ENCODE data around the gene OIT3. TPM values are rescaled to one million over a fixed set of nuclear protein-coding genes. Genes with fewer than 3 reads are reported as not detected.
"Not testable (repeated sequence)": the region's sequence is repeated elsewhere in the genome, so short reads cannot be mapped to it uniquely, and the experiment has no call there.

Gene OIT3
- polyA plus RNA-seq, 2 donors = 0.04 TPM; not detected in 1

DNA sequence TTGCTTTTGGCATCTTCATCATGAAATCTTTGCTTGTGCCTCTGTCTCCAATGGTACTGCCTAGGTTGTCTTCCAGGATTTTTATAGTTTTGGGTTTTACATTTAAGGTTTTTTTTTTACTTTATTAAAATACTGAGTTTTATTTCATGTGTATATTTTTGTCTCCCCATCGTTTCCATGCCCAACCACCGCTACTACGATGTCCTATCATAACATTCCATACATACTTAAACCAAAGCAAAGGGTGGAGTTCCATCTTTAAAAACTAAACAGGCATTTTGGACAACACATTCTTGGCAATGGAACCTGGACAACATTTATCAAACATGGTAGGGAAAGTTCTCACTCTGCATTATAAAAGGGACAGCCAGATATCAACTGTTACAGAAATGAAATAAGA, 23.7 kb downstream of the OIT3 start:
- not testable (repeated sequence) for H3K4me1 ChIP-seq (ENCODE audit: control insufficient read depth in 2 of 2, insufficient read depth in 2 of 2, low read length in 1 of 2); H3K27ac ChIP-seq (ENCODE audit: low read depth in 2 of 2, low read length in 1 of 2); H3K27me3 ChIP-seq (ENCODE audit: control insufficient read depth in 1 of 2, insufficient read depth in 2 of 2, low read length in 2 of 2); H3K36me3 ChIP-seq (ENCODE audit: control insufficient read depth in 2 of 2, insufficient read depth in 2 of 2, low read length in 1 of 2); H3K9me3 ChIP-seq (ENCODE audit: control insufficient read depth in 2 of 2, insufficient read depth in 1 of 2, low read depth in 1 of 2, low read length in 1 of 2); H3K4me3 ChIP-seq (ENCODE audit: low read depth in 1 of 2, low read length in 2 of 2)
- 72 to 73% methylated on average over 3 of the region's 3 CpGs for WGBS, 2 donors

DNA sequence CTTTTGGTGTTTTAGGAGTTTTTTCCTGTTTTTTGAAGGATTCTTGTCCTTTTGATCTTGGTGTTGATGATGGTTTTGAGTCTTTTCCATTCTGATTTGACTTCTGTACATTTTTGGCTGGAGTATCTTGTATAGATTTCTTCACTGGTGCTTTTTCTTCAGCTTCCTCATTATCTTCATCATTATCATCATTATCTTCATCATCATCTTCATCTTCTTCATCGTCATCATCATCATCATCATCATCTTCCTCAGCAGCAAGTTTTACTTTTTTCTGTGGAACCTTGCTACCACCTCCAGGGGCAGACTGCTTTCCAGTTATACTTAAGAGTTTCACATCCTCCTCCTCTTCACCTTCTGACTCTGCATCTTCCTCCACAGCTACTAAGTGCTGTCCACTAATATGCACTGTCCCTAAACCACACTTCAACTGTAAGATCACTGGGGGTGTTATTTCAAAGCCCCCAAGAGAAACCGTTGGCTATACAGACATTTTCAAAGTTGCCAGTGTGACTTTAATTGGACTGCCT, 24.3 kb downstream of the OIT3 start:
- WGBS, 2 donors = 77 to 79% methylated on average over 2 of the region's 2 CpGs
- not testable (repeated sequence) for H3K27me3 ChIP-seq (ENCODE audit: control insufficient read depth in 1 of 2, insufficient read depth in 2 of 2, low read length in 2 of 2); H3K27ac ChIP-seq (ENCODE audit: low read depth in 2 of 2, low read length in 1 of 2); H3K36me3 ChIP-seq (ENCODE audit: control insufficient read depth in 2 of 2, insufficient read depth in 2 of 2, low read length in 1 of 2); H3K4me3 ChIP-seq (ENCODE audit: low read depth in 1 of 2, low read length in 2 of 2); H3K9me3 ChIP-seq (ENCODE audit: control insufficient read depth in 2 of 2, insufficient read depth in 1 of 2, low read depth in 1 of 2, low read length in 1 of 2); H3K4me1 ChIP-seq (ENCODE audit: control insufficient read depth in 2 of 2, insufficient read depth in 2 of 2, low read length in 1 of 2)

DNA sequence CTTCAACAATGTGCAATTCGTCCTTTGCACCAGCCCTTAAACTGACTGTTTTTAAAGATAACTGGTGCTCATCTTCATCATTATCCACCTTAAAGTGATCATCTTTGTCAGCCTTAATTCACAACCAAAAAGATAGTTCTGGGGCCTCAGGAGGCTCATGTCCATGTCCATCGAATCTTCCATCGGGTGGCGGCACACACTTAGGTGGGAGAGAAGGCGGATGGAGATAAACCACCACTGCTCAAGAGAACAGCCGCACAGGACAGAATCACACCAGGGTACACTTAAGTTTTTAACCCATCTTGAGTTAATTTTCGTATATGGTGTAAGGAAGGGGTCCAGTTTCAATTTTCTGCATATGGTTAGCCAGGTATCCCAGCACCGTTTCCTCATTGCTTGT, 24.8 kb downstream of the OIT3 start:
- no peaks in the 10 kb centered on the region for H3K9me3 ChIP-seq (ENCODE audit: control insufficient read depth in 2 of 2, insufficient read depth in 1 of 2, low read depth in 1 of 2, low read length in 1 of 2)
- no peaks in the 10 kb centered on the region for H3K27me3 ChIP-seq (ENCODE audit: control insufficient read depth in 1 of 2, insufficient read depth in 2 of 2, low read length in 2 of 2)
- no peaks in the 10 kb centered on the region for H3K36me3 ChIP-seq (ENCODE audit: control insufficient read depth in 2 of 2, insufficient read depth in 2 of 2, low read length in 1 of 2)
- no peak overlapping the region for H3K4me3 ChIP-seq (ENCODE audit: low read depth in 1 of 2, low read length in 2 of 2)
- 91% methylated on average over 8 of the region's 8 CpGs for WGBS, 2 donors
- H3K4me1 ChIP-seq (ENCODE audit: control insufficient read depth in 2 of 2, insufficient read depth in 2 of 2, low read length in 1 of 2) = no peaks in the 10 kb centered on the region
- H3K27ac ChIP-seq (ENCODE audit: low read depth in 2 of 2, low read length in 1 of 2) = no peak overlapping the region

- H3K9me3 ChIP-seq (ENCODE audit: control insufficient read depth in 2 of 2, insufficient read depth in 1 of 2, low read depth in 1 of 2, low read length in 1 of 2); H3K4me1 ChIP-seq (ENCODE audit: control insufficient read depth in 2 of 2, insufficient read depth in 2 of 2, low read length in 1 of 2); H3K27ac ChIP-seq (ENCODE audit: low read depth in 2 of 2, low read length in 1 of 2); H3K36me3 ChIP-seq (ENCODE audit: control insufficient read depth in 2 of 2, insufficient read depth in 2 of 2, low read length in 1 of 2); H3K4me3 ChIP-seq (ENCODE audit: low read depth in 1 of 2, low read length in 2 of 2); H3K27me3 ChIP-seq (ENCODE audit: control insufficient read depth in 1 of 2, insufficient read depth in 2 of 2, low read length in 2 of 2): not testable (repeated sequence)
- WGBS, 2 donors = 88 to 97% methylated on average over 1 of the region's 1 CpG
These were observed 27.7 kb downstream of the OIT3 start for GRCh38 chr10:72921147-72921683.

DNA sequence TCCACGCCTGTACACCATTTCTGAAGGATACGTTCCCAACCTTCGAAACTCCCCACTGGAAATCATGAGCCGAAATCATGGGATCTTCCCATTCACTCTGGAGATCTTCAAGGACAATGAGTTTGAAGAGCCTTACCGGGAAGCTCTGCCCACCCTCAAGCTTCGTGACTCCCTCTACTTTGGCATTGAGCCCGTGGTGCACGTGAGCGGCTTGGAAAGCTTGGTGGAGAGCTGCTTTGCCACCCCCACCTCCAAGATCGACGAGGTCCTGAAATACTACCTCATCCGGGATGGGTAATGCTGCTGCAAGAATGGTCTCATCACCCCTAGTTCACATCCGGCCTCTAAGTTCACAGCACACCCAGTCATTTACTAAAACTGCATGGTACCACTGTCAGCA, 30.8 kb downstream of the OIT3 start:
- no peaks in the 10 kb centered on the region for H3K27me3 ChIP-seq (ENCODE audit: control insufficient read depth in 1 of 2, insufficient read depth in 2 of 2, low read length in 2 of 2)
- H3K36me3 ChIP-seq (ENCODE audit: control insufficient read depth in 2 of 2, insufficient read depth in 2 of 2, low read length in 1 of 2) = no peaks in the 10 kb centered on the region
- no peak overlapping the region for H3K27ac ChIP-seq (ENCODE audit: low read depth in 2 of 2, low read length in 1 of 2)
- 95 to 96% methylated on average over 13 of the region's 13 CpGs for WGBS, 2 donors
- H3K4me3 ChIP-seq (ENCODE audit: low read depth in 1 of 2, low read length in 2 of 2) = no peak overlapping the region
- no peaks in the 10 kb centered on the region for H3K9me3 ChIP-seq (ENCODE audit: control insufficient read depth in 2 of 2, insufficient read depth in 1 of 2, low read depth in 1 of 2, low read length in 1 of 2)
- no peaks in the 10 kb centered on the region for H3K4me1 ChIP-seq (ENCODE audit: control insufficient read depth in 2 of 2, insufficient read depth in 2 of 2, low read length in 1 of 2)

GRCh38 chr10:72925951-72926465, 32.5 kb downstream of the OIT3 start:
- no peaks in the 10 kb centered on the region for H3K9me3 ChIP-seq (ENCODE audit: control insufficient read depth in 2 of 2, insufficient read depth in 1 of 2, low read depth in 1 of 2, low read length in 1 of 2)
- H3K27ac ChIP-seq (ENCODE audit: low read depth in 2 of 2, low read length in 1 of 2) = no peak overlapping the region
- H3K4me3 ChIP-seq (ENCODE audit: low read depth in 1 of 2, low read length in 2 of 2) = no peak overlapping the region
- no peaks in the 10 kb centered on the region for H3K4me1 ChIP-seq (ENCODE audit: control insufficient read depth in 2 of 2, insufficient read depth in 2 of 2, low read length in 1 of 2)
- H3K27me3 ChIP-seq (ENCODE audit: control insufficient read depth in 1 of 2, insufficient read depth in 2 of 2, low read length in 2 of 2) = no peaks in the 10 kb centered on the region
- H3K36me3 ChIP-seq (ENCODE audit: control insufficient read depth in 2 of 2, insufficient read depth in 2 of 2, low read length in 1 of 2) = no peaks in the 10 kb centered on the region
- WGBS, 2 donors = 87 to 92% methylated on average over 3 of the region's 3 CpGs

DNA sequence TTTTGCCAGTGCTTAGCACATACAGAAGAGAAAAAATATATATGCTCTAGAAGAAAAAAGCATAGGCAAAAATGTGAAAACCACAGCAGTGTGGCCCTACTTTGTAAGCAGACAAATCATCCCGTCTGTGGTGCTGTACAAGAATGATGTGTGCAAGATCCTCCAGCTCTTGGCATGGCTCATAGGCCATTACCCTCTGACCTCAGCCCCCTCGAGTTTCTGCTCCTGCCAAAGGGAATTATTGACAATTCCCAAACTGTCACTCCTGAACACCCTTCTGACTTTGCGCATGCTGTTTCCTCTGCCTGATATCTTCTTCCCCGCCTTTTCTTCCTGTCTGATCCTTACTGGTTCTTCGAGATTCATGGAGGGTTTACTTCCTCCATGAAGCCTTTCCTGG, 33.9 kb downstream of the OIT3 start:
- no peaks in the 10 kb centered on the region for H3K36me3 ChIP-seq (ENCODE audit: control insufficient read depth in 2 of 2, insufficient read depth in 2 of 2, low read length in 1 of 2)
- H3K9me3 ChIP-seq (ENCODE audit: control insufficient read depth in 2 of 2, insufficient read depth in 1 of 2, low read depth in 1 of 2, low read length in 1 of 2) = no peaks in the 10 kb centered on the region
- no peaks in the 10 kb centered on the region for H3K4me1 ChIP-seq (ENCODE audit: control insufficient read depth in 2 of 2, insufficient read depth in 2 of 2, low read length in 1 of 2)
- H3K27me3 ChIP-seq (ENCODE audit: control insufficient read depth in 1 of 2, insufficient read depth in 2 of 2, low read length in 2 of 2) = no peaks in the 10 kb centered on the region
- no peak overlapping the region for H3K4me3 ChIP-seq (ENCODE audit: low read depth in 1 of 2, low read length in 2 of 2)
- WGBS, 2 donors = 69 to 72% methylated on average over 5 of the region's 5 CpGs
- no peak overlapping the region for H3K27ac ChIP-seq (ENCODE audit: low read depth in 2 of 2, low read length in 1 of 2)

GRCh38 chr10:72928798-72929197, 35.3 kb downstream of the OIT3 start:
- Histone ChIP-seq H3K27me3 (ENCODE audit: control insufficient read depth in 1 of 2, insufficient read depth in 2 of 2, low read length in 2 of 2) (no peaks in the 10 kb centered on the region), H3K36me3 (ENCODE audit: control insufficient read depth in 2 of 2, insufficient read depth in 2 of 2, low read length in 1 of 2) (no peaks in the 10 kb centered on the region), H3K4me3 (ENCODE audit: low read depth in 1 of 2, low read length in 2 of 2) (no peak overlapping the region), H3K9me3 (ENCODE audit: control insufficient read depth in 2 of 2, insufficient read depth in 1 of 2, low read depth in 1 of 2, low read length in 1 of 2) (no peaks in the 10 kb centered on the region), H3K4me1 (ENCODE audit: control insufficient read depth in 2 of 2, insufficient read depth in 2 of 2, low read length in 1 of 2) (no peaks in the 10 kb centered on the region), H3K27ac (ENCODE audit: low read depth in 2 of 2, low read length in 1 of 2) (no peak overlapping the region)
- 85 to 95% methylated on average over 5 of the region's 5 CpGs for WGBS, 2 donors

DNA sequence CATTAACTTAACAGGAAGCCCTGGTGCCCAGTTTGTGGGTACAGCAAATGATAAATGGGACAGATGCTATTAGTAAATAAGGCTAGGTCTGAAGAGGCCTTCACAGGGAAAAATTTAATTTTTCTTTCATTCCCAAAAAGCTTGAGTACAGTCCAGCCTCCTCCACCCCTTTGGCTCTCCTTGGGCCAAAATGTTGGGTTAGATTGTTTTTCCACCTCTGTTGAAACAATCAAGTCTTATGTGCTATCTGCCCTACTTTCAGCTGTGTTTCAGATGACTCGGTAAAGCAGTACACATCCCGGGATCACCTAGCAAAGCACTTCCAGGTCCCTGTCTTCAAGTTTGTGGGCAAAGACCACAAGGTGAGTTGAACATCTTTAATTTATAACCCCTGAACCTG, 36.7 kb downstream of the OIT3 start:
- H3K27me3 ChIP-seq (ENCODE audit: control insufficient read depth in 1 of 2, insufficient read depth in 2 of 2, low read length in 2 of 2) = no peaks in the 10 kb centered on the region
- no peak overlapping the region for H3K4me3 ChIP-seq (ENCODE audit: low read depth in 1 of 2, low read length in 2 of 2)
- H3K4me1 ChIP-seq (ENCODE audit: control insufficient read depth in 2 of 2, insufficient read depth in 2 of 2, low read length in 1 of 2) = no peaks in the 10 kb centered on the region
- no peak overlapping the region for H3K27ac ChIP-seq (ENCODE audit: low read depth in 2 of 2, low read length in 1 of 2)
- H3K9me3 ChIP-seq (ENCODE audit: control insufficient read depth in 2 of 2, insufficient read depth in 1 of 2, low read depth in 1 of 2, low read length in 1 of 2) = no peaks in the 10 kb centered on the region
- no peaks in the 10 kb centered on the region for H3K36me3 ChIP-seq (ENCODE audit: control insufficient read depth in 2 of 2, insufficient read depth in 2 of 2, low read length in 1 of 2)
- 81 to 84% methylated on average over 2 of the region's 2 CpGs for WGBS, 2 donors

- H3K4me1 ChIP-seq (ENCODE audit: control insufficient read depth in 2 of 2, insufficient read depth in 2 of 2, low read length in 1 of 2) = no peaks in the 10 kb centered on the region
- H3K36me3 ChIP-seq (ENCODE audit: control insufficient read depth in 2 of 2, insufficient read depth in 2 of 2, low read length in 1 of 2) = no peaks in the 10 kb centered on the region
- no peak overlapping the region for H3K27ac ChIP-seq (ENCODE audit: low read depth in 2 of 2, low read length in 1 of 2)
- no peaks in the 10 kb centered on the region for H3K9me3 ChIP-seq (ENCODE audit: control insufficient read depth in 2 of 2, insufficient read depth in 1 of 2, low read depth in 1 of 2, low read length in 1 of 2)
- no peak overlapping the region for H3K4me3 ChIP-seq (ENCODE audit: low read depth in 1 of 2, low read length in 2 of 2)
- no peaks in the 10 kb centered on the region for H3K27me3 ChIP-seq (ENCODE audit: control insufficient read depth in 1 of 2, insufficient read depth in 2 of 2, low read length in 2 of 2)
- 89 to 91% methylated on average over 20 of the region's 20 CpGs for WGBS, 2 donors
These were observed 38.9 kb downstream of the OIT3 start for GRCh38 chr10:72932259-72933015.

Measured in esophagus (tissue), 2 donors.